Caco-2 (cell line): Measurements from ENCODE around the gene SLC17A2. TPM values are rescaled to one million over a fixed set of nuclear protein-coding genes. Genes with fewer than 3 reads are reported as not detected.
"Not testable (repeated sequence)": the region's sequence is repeated elsewhere in the genome, so short reads cannot be mapped to it uniquely, and the experiment has no call there.

Experiments used
- BruUV-seq: library from RNA; stranded (reverse); fragments of 400-500 nt; replicated peaks from 2 replicates; lab custom pipeline; 2021; lab: Mats Ljungman, UMichigan
- CTCF ChIA-PET: fragments of 300-600 bp; sonication (Branson Sonifier 250); formaldehyde crosslinking; loops from one replicate; lab custom pipeline; 2022; ENCODE audit warnings: antibody characterized with exemption; lab: Charles Lee
- POLR2A ChIA-PET: fragments of 300-600 bp; sonication (Branson Sonifier 250); formaldehyde crosslinking; loops from one replicate; lab custom pipeline; 2022; ENCODE audit warnings: antibody characterized with exemption; lab: Charles Lee
- DNase-seq, 2 experiments: peaks; one replicate each; pipeline versions ENCODE4 v3.0.0 to v3.0.0-alpha.2; 2020 to 2022
- H3K27me3 ChIP-seq: replicated peaks from 2 replicates; pipeline ENCODE4 v1.6.0; 2011; ENCODE audit warnings: low read length; ENCODE audit not compliant: control insufficient read depth, insufficient read depth
- H3K36me3 ChIP-seq: 2 replicates; pipeline ENCODE4 v1.5.1; 2011; ENCODE audit warnings: low read length; ENCODE audit not compliant: control insufficient read depth, insufficient read depth
- H3K4me1 ChIP-seq: fragments of 250-450 bp; sonication (Bioruptor Pico); 2 replicates; pipeline ENCODE4 v1.5.1; 2020; ENCODE audit warnings: mild to moderate bottlenecking
- H3K4me3 ChIP-seq: 2 replicates; pipeline ENCODE4 v1.5.1; 2011; ENCODE audit warnings: low read depth, mild to moderate bottlenecking, control low read depth, low read length
- H3K9me3 ChIP-seq: fragments of 250-450 bp; sonication (Bioruptor Pico); 2 replicates; pipeline ENCODE4 v1.5.1; 2020; ENCODE audit warnings: mild to moderate bottlenecking, moderate library complexity
- H3K27ac Mint-ChIP-seq: one replicate; pipeline ENCODE4 v1.8.0; 2022; ENCODE audit warnings: mixed read lengths; ENCODE audit not compliant: unreplicated experiment
- H3K27me3 Mint-ChIP-seq: one replicate; pipeline ENCODE4 v1.8.0; 2022; ENCODE audit warnings: mixed read lengths; ENCODE audit not compliant: insufficient read depth, unreplicated experiment
- H3K36me3 Mint-ChIP-seq: one replicate; pipeline ENCODE4 v1.8.0; 2022; ENCODE audit warnings: mild to moderate bottlenecking, mixed read lengths; ENCODE audit not compliant: insufficient read depth, unreplicated experiment
- H3K4me1 Mint-ChIP-seq: one replicate; pipeline ENCODE4 v1.8.0; 2022; ENCODE audit warnings: low read depth, mixed read lengths; ENCODE audit not compliant: unreplicated experiment
- H3K4me3 Mint-ChIP-seq: one replicate; pipeline ENCODE4 v1.8.0; 2022; ENCODE audit warnings: mild to moderate bottlenecking, moderate library complexity, mixed read lengths; ENCODE audit not compliant: unreplicated experiment
- H3K9me3 Mint-ChIP-seq: one replicate; pipeline ENCODE4 v1.8.0; 2022; ENCODE audit warnings: mixed read lengths; ENCODE audit not compliant: unreplicated experiment
- CTCF ChIP-seq, 2 experiments: fragments of 200-600 bp in 1 of 2; IDR thresholded peaks; 1 replicate in 1 of 2; 2 replicates in 1 of 2; pipeline versions ENCODE4 v1.5.1 to v1.8.0; 2011 to 2022; ENCODE audit warnings: antibody characterized with exemption in 1 of 2, control low read depth in 1 of 2, inconsistent platforms in 1 of 2, low read depth in 1 of 2, low read length in 1 of 2, mild to moderate bottlenecking in 1 of 2, moderate library complexity in 1 of 2; ENCODE audit not compliant: insufficient read depth in 1 of 2, severe bottlenecking in 1 of 2, unreplicated experiment in 1 of 2
- intact Hi-C: fragments of 100-400 bp; cut with micrococcal nuclease; formaldehyde crosslinking; loops from one replicate; pipeline ENCODE4 v1.10.0; 2022; ENCODE audit not compliant: unreplicated experiment
- total RNA-seq: library from RNA; stranded (reverse); gene quantifications from 2 replicates; pipeline ENCODE4 v1.2.3, GENCODE V29; 2022

SLC17A2 gene
- total RNA-seq, 1 experiment from 2014 or later = not detected

DNA sequence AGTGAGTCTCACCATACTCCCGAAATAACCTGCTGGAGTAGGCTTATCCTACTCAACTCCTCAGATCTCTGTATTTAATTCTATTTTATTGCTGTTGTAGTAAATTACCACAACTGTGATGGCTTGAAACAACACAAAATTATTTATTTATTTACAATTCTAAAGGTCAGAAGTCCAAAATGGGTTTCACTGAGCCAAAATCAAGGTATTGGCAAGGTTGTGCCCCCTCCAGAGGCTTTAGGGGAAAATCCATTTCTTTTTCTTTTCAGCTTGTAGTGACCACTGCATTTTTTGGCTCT lies 869 bp upstream of the SLC17A2 start:
- CTCF ChIA-PET = no interaction called here
- intact Hi-C loops = no loop called here

GRCh38 chr6:25929785-25930184 lies 706 bp downstream of the SLC17A2 start:
- H3K4me3 Mint-ChIP-seq, POLR2A ChIA-PET: not testable (repeated sequence)
- intact Hi-C loops = loop anchor here (2.0 kb wide), 1 partner anchor 23 kb away; no protein-coding TSS in a partner anchor

More for the DNA sequence above, 869 bp upstream of the SLC17A2 start:
- no peak for TF ChIP-seq CTCF (IDR thresholded peaks at IDR 0.05; ENCODE audit: insufficient read depth in 1 of 2, low read depth in 1 of 2, low read length in 1 of 2, severe bottlenecking in 1 of 2, unreplicated experiment in 1 of 2)
- H3K27me3 ChIP-seq = no peaks in the 10 kb centered on the region
- Mint-ChIP-seq H3K27ac (no peak overlapping the region), H3K9me3 (peaks cover 9% of the 10 kb centered on the region), H3K4me1 (peaks cover 6% of the 10 kb centered on the region), H3K4me3 (no peak overlapping the region), H3K36me3 (no peaks in the 10 kb centered on the region), H3K27me3 (no peaks in the 10 kb centered on the region)
- POLR2A ChIA-PET = no interaction called here
- no peak overlapping the region for H3K4me3 ChIP-seq
- H3K9me3 ChIP-seq = no peaks in the 10 kb centered on the region
- DNase-seq = no peak
- H3K4me1 ChIP-seq = peaks cover 11% of the 10 kb centered on the region
- H3K36me3 ChIP-seq = no peaks in the 10 kb centered on the region
- BruUV-seq = no TSS peak

DNA sequence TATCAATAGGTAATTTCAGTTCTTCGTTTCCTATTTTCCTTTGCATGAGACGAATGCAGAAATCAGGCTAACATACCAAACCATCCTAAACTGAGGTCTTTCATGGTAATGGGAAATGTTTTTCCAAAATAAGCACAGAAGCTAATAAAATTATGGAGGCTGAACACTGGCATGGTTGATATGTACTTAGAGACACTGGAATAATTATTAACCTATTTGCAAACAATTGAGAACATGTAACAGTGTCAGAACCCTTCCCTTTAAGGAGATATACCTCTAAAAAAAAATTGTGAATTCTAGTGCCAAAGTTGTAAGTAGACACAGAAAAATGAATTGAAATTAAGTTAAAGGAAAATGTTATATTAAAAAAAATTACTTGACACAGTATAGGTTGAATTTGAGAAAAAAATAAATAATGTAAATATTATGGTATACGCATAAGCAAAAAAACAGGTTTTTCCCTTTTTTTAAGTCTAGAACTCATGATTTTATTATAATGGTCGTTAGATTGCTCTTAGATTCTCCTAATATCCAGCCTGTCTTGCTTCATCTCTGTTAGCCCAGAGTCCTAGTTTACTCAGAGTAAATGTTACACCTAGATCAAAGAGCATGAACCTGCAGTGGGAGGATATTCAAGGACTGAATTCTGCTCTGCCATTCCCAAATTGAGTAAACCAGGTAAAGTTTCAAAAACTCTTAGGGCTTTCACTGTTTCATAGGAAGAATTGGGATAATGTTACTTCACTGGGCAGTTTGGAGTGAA lies 1.7 kb downstream of the SLC17A2 start:
- DNase-seq = no peak
- H3K4me1 Mint-ChIP-seq = peaks cover 6% of the 10 kb centered on the region
- Histone ChIP-seq H3K36me3 (no peaks in the 10 kb centered on the region), H3K4me1 (peaks cover 11% of the 10 kb centered on the region), H3K9me3 (no peaks in the 10 kb centered on the region), H3K27me3 (no peaks in the 10 kb centered on the region), H3K4me3 (no peak overlapping the region)
- H3K4me3 Mint-ChIP-seq = no peak overlapping the region
- TF ChIP-seq CTCF (IDR thresholded peaks at IDR 0.05; ENCODE audit: insufficient read depth in 1 of 2, low read depth in 1 of 2, low read length in 1 of 2, severe bottlenecking in 1 of 2, unreplicated experiment in 1 of 2) = no peak
- no peaks in the 10 kb centered on the region for H3K27me3 Mint-ChIP-seq
- intact Hi-C loops = loop anchor here (2.0 kb wide), 1 partner anchor 22 kb away; no protein-coding TSS in a partner anchor
- BruUV-seq = no TSS peak
- H3K27ac Mint-ChIP-seq = no peak overlapping the region
- no peaks in the 10 kb centered on the region for H3K36me3 Mint-ChIP-seq
- H3K9me3 Mint-ChIP-seq = peaks cover 9% of the 10 kb centered on the region
- CTCF ChIA-PET = no interaction called here
- POLR2A ChIA-PET = no interaction called here

More at GRCh38 chr6:25929785-25930184, 706 bp downstream of the SLC17A2 start:
- DNase-seq, H3K27ac Mint-ChIP-seq, H3K36me3 ChIP-seq, H3K36me3 Mint-ChIP-seq, H3K9me3 ChIP-seq, BruUV-seq, H3K27me3 Mint-ChIP-seq, H3K4me1 Mint-ChIP-seq, H3K27me3 ChIP-seq, H3K9me3 Mint-ChIP-seq, CTCF ChIA-PET, H3K4me3 ChIP-seq: not testable (repeated sequence)
- H3K4me1 ChIP-seq = peaks cover 11% of the 10 kb centered on the region
